Activated CD8-positive, alpha-beta memory T cell treated with anti-CD3 and anti-CD28 coated beads for 36 hours (primary cell): Measurements from ENCODE around the gene DGKQ. TPM values are rescaled to one million over a fixed set of nuclear protein-coding genes. Genes with fewer than 3 reads are reported as not detected.

Source experiments
- CTCF ChIA-PET: fragments of 350-600 bp; sonication (Branson Sonifier 250); formaldehyde crosslinking; loops from one replicate; lab custom pipeline; 2021; ENCODE audit warnings: antibody characterized with exemption; lab: Charles Lee
- POLR2A ChIA-PET: fragments of 350-600 bp; sonication (Branson Sonifier 250); formaldehyde crosslinking; loops from one replicate; lab custom pipeline; 2021; ENCODE audit warnings: antibody characterized with exemption; lab: Charles Lee
- total RNA-seq, 2 experiments: library from RNA; stranded (reverse); gene quantifications; one replicate each; pipeline ENCODE4 v1.2.3, GENCODE V29; 2021

Gene DGKQ, protein sequence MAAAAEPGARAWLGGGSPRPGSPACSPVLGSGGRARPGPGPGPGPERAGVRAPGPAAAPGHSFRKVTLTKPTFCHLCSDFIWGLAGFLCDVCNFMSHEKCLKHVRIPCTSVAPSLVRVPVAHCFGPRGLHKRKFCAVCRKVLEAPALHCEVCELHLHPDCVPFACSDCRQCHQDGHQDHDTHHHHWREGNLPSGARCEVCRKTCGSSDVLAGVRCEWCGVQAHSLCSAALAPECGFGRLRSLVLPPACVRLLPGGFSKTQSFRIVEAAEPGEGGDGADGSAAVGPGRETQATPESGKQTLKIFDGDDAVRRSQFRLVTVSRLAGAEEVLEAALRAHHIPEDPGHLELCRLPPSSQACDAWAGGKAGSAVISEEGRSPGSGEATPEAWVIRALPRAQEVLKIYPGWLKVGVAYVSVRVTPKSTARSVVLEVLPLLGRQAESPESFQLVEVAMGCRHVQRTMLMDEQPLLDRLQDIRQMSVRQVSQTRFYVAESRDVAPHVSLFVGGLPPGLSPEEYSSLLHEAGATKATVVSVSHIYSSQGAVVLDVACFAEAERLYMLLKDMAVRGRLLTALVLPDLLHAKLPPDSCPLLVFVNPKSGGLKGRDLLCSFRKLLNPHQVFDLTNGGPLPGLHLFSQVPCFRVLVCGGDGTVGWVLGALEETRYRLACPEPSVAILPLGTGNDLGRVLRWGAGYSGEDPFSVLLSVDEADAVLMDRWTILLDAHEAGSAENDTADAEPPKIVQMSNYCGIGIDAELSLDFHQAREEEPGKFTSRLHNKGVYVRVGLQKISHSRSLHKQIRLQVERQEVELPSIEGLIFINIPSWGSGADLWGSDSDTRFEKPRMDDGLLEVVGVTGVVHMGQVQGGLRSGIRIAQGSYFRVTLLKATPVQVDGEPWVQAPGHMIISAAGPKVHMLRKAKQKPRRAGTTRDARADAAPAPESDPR
- 10 to 100 TPM; 15.0 to 15.3 TPM for total RNA-seq

DNA sequence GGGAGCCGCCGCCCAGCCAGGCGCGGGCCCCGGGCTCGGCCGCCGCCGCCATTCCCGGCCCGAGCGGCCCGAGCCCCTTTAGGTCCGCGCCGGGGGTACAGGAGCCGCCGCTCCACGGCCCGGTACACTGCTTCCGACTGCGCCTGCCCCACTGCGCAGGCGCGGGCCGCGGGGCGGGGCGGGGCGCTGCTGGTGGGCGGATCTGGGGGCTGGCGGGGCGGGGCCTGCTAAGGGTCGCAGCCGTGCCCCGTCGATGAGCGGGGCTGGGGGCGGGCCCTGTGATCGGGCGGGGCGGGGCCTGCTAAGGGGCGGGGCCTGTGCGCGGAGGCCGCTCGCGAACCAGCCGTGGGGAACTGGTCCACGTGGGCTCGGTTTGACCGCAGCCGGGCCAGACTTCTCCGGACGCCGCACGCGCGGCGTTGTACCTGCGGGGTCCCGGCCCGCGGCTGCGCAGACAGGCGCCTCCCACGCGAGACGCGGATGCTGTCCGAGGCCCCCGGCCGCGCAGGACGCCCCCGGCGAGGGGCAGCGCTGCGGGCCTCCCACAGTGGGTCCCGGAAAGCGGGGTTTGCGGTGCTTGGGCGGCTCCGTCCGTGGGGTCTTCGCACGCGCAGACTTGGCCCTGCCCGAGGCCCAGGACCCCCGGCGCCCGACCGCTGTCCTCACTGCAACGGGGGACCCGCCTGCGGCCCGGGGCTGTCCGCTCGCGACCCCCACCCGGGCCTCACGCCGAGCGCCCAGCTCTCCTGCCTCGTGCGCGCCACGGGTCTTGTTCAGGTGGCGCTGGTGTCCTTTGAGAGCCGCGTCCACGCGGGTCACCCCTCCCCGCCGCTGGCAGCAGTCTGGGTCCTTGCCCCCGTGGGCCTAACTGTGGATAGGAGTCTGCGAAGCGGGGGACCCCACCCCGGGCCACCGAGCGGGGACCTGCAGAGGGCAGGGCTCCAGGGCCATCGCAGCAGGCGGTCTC, at the start of gene DGKQ:
DGKQ (minus strand) TSS at position 139 of the 967 bp plus-strand sequence; CDS start at position 52, 87 bp downstream.
- ChIA-PET CTCF (no interaction called here), POLR2A (no interaction called here)

DNA sequence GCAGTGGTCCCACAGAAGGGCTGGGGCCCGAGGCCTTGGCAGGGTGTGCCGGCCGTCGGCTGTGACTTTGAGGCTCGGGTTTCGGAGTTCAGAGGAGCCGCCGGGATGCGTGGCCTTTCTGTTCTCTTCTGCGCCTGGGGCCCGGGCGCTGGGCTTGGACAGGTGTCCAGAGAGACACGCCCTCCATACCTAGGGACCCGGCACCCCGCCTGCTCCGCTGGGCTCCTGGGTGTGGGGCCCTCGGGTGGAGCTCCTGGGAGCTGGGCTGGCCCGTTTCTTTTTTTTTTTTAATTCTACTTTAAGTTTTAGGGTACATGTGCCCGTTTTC, 49.3 kb upstream of the DGKQ start:
- ChIA-PET POLR2A (no interaction called here), CTCF (interaction anchor here (0.8 kb wide), 1 partner anchor 263 kb away, joined by 4 read pairs; no protein-coding TSS in a partner anchor)

GRCh38 chr4:1022051-1022738, 48.8 kb upstream of the DGKQ start:
- CTCF ChIA-PET = no interaction called here

GRCh38 chr4:1021386-1022050, 48.1 kb upstream of the DGKQ start:
- CTCF ChIA-PET = no interaction called here
- POLR2A ChIA-PET = no interaction called here

More at GRCh38 chr4:1022051-1022738, 48.8 kb upstream of the DGKQ start:
- POLR2A ChIA-PET = no interaction called here

DNA sequence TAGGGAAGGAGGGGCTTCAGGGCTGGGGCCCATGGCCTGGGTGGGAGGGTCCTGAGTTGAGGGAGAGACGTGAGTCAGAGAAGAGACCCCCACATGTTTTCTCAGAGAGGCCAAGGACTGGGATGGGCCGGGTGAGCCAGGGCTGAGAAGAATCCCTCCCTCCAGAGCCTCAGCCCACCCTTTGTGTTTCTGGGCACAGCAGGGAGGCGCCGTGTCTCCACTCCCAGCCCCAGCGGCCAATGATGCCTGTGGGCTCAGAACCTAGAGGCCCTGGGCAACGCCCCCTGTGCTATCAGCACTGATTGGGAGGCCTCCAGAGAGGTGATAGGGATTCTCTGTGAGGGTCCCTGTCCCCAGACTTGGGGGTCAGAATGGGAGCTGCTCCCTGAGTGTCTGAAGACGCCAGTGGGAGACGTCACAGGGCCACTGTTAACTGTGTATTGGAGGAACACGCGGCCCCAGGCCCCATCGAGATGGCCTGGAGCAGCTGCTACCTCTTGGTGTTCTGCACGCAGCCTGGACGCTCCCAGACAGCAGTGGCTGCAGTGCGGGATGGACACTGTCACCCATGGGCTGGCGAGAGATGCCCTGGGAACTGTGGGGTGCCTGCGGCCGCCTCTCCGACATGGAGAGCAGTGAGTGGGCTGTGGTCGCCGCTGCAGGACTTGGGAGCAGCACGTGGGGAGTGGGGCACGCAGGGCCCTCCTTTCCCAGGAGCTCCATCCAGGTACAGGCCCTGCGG, 46.5 kb upstream of the DGKQ start:
- ChIA-PET POLR2A (no interaction called here), CTCF (no interaction called here)

GRCh38 chr4:1019320-1019719, 46.0 kb upstream of the DGKQ start:
- ChIA-PET CTCF (no interaction called here), POLR2A (no interaction called here)

DNA sequence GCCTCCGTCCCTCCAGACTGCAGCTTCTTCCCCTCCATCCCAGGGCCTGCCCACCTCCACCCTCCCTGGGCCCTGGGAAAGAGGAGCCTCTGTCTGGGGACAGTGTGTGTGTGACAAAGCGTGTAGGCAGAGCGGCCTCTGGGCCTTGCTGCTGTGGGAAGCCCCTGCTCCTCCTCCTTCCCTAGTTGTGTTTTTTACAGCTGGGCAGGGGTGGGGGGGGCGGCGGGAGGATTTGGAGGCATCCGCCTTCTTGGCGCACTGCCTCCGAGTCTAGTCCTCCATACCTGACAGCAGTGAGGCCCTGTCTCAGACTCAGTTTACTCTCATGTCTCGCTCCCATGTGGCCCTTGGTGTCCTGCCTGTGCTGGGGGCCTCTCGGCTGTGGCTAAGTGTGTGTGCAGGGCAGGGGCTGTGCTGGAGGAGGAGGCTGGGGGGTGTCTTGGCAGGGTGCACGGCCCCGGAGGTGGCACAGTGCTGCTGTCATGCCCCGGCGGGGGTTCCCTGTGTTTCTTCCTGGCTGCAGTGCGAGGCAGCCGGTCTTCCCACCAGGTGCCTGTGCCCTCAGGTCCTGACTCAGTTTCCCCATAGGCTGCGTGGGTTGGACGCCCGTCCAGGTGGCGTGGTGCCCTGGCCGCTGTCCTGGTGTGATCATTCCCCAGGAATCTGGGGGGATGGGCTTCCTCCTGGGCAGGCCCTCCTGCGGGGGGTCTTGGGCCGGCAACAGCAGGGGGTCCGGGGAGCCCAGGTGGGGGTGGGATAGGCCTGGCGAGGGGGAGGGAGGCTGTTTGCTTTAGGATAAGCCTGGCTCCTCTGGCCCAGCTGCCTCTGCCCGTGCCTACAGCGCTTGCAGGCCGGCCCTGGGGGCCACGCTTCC, 45.0 kb upstream of the DGKQ start:
- ChIA-PET POLR2A (interaction anchor here (0.6 kb wide), 1 partner anchor 64 kb away, joined by 3 read pairs; no protein-coding TSS in a partner anchor), CTCF (no interaction called here)

- CTCF ChIA-PET = no interaction called here
- POLR2A ChIA-PET = interaction anchor here (0.6 kb wide), 1 partner anchor 63 kb away, joined by 3 read pairs; no protein-coding TSS in a partner anchor
Observed at GRCh38 chr4:1017706-1018105, 44.3 kb upstream of the DGKQ start.

DNA sequence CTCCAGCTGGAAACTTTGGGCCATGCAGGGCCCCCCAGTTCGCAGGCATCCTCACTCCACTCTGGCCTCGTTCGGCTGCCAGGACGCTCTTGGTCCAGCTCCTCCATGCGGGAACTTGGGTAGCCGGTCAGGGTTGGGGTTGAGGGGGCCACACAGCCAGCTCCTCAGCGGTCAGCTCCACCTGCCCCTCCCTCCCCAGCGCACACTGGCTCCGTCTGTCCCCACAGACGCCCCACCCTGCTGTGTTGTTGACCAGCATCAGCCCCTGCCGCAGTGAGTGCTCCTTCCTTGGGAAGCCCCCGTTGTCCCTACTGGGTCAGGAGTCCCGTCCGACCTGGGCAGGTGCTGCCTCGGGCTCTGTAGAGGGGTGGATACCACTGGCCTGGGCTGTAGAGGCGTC, 43.8 kb upstream of the DGKQ start:
- ChIA-PET POLR2A (no interaction called here), CTCF (no interaction called here)

GRCh38 chr4:1015746-1016145, 42.4 kb upstream of the DGKQ start:
- ChIA-PET POLR2A (interaction anchor here (0.6 kb wide), 1 partner anchor 37 kb away, joined by 3 read pairs; no protein-coding TSS in a partner anchor), CTCF (no interaction called here)

DNA sequence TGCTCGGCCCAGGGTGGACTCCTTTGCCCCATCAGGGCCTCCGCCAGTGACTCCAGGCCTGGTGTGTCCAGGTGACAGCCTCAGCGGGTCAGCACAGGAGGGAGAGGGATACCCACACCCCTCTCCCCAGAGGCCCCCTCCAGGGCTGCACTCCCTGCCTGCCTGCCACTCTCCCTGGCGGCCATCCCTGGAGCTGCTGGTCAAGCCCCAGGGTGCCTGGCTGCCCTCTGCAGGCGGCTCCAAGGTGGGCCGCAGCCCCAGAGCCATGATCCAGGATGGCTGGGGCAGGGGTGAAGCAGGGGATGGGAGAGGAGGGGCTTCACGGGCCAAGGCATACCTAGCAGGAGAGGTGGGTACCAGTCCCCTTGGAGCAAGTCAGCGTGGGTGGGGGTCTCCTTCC, 41.8 kb upstream of the DGKQ start:
- POLR2A ChIA-PET = no interaction called here
- CTCF ChIA-PET = no interaction called here

DNA sequence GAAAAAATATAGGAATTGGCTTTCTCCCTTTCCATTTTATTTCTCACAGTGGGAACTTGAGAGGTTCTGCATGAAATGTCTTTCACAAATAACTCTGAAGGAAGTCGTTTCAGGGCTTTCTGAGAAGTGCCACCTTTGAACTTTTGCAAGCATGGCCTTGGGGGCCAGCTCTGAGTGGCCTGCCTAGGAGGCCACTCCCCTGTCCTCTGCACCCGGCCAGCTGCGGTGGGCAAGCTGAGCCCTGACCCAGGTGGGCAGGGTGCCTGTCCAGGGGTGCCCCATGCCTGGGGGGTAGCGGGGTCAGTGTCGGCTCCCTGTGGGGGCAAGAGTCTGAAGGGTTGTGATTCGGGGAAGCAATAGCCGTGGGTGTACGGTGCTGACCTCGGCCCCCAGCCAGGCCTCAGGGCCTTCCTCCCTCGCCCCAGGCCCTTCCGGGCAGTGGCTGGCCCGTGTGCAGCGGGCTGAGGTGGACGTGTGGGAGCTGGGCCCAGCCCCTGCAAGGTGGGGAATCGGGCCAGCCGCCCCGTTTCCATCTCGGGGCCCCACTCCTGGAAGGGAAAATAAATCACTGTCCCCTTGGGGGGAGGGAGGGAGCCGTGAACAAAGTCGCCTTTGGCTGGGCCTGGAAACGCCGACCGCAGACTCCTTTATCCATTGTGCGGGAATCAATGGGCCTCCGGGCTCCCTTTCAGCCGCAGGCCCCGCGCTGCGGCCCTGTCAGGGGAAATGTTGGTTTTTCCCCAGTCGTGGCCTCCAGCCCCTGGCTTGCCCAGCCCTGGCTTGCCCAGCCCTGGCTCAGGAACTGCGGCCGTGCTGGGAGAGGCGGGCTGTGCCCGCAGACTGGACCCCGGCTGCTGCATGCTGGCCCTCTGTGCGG, 41.2 kb upstream of the DGKQ start:
- ChIA-PET POLR2A (no interaction called here), CTCF (no interaction called here)

- POLR2A ChIA-PET = no interaction called here
Observed at GRCh38 chr4:1013225-1014073, 40.1 kb upstream of the DGKQ start.

DNA sequence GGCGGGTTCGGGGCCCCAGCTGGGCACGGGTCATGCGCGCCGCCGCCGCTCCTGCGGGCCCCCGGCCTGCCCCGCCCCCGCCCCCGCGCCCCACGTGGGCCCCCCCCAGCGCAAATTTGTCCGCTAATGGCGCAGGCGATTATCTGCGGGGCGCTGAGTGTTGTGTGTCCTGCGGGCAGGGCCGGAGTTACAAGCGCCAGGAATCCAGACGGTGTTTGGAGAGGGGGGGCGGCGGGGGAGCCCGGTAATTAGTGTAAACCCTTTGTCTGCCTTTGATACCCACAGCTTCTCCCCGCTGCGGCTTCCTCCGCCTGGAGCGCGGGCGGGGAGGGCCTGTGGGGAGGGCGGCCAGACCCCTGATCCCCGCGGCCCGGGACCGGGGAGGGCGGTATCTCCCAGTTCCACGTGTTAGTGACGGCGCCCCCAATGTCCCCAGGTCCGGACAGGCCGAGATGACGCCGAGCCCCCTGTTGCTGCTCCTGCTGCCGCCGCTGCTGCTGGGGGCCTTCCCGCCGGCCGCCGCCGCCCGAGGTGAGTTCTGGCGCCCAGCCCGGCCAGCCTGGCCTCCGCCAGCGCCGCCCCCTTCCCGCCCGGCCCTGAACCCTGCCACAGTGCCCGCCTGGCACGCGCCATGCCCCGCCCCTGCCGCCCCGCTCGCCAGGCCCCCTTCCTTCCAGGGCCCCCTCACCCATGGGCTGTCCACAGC, 38.8 kb upstream of the DGKQ start:
- CTCF ChIA-PET = no interaction called here
- POLR2A ChIA-PET = no interaction called here

More at GRCh38 chr4:1013225-1014073, 40.1 kb upstream of the DGKQ start:
- CTCF ChIA-PET = no interaction called here
